HG03571 (cell line): Measurements from ENCODE around the gene ROGDI.
"Not testable (repeated sequence)": the region's sequence is repeated elsewhere in the genome, so short reads cannot be mapped to it uniquely, and the experiment has no call there.

Experiments used
- ATAC-seq: cut with Tn5 transposase; IDR thresholded peaks from one replicate; pipeline ENCODE4 v1.9.1; 2021; ENCODE audit not compliant: unreplicated experiment

Gene ROGDI

GRCh38 chr16:4792951-4793513, 9.4 kb downstream of the ROGDI start:
- no peak for ATAC-seq

DNA sequence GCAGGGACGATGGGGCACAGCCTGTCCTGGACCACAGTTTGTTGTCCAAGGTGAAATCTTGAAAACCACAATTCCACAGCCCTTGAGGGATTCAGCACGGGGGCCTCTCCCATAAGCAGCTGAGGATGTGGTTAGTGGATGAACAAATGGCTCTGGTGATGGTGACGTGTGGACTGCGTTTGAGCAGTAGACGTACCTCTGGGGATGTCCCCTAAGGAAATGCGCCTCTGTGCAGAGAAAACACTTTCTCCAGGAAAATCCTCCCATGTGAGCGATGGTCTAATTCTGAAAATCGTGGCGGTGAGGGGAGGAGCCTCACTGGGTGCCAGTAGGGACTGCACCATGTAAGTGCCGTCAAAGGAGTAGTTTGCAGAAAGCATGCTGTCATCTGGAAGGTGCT, 11.6 kb downstream of the ROGDI start:
- ATAC-seq: no peak

GRCh38 chr16:4790261-4790660, 12.2 kb downstream of the ROGDI start:
- no peak for ATAC-seq

GRCh38 chr16:4788910-4789309, 13.5 kb downstream of the ROGDI start:
- no peak for ATAC-seq

GRCh38 chr16:4788489-4788889, 13.9 kb downstream of the ROGDI start:
- no peak for ATAC-seq

DNA sequence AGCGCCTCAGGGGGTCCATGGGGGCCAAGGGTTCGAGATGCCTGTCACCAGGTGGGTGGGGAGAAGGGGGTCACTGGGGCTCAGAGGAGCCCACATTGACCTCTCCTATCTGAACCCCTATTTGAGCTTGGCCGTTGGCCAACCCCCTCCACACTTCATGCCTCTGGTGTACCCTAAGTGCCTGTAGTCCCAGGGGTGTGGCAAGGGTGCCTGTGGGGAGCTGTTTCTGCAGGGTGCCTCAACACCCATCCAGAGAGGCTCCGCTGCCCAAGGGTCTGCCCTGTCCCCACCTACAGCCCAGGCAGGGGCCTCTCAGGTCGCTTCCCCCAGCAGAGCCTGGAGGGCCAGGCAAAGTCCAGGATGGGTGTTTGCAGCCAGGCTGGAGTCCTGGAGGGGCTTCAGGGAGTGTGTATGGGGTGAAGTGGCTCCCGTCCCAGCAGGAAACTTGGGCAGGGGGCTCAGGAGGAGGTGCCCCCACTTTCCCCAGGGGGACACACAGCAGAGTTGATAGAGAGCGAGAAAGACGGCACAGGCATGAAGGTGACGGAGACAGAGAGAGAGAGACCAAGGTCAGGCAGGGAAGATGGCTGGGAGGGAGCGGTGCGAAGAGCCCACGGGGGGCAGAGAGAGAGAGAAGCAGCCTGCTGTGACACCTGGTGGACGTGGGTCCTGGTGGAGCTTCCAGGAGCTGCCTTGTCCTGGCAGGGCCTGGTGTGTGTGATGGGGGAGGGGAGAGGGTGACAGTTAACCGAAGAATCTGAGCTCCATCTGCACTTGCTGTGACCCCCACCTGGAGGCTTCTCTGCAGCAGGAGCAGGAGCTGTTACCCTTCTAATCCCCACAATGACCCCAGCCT, 14.6 kb downstream of the ROGDI start, which contains the start of gene SEPTIN12:
SEPTIN12 (minus strand) TSS at position 719 of the 856 bp plus-strand sequence; CDS start at position 19, 700 bp downstream.
- ATAC-seq: no peak

DNA sequence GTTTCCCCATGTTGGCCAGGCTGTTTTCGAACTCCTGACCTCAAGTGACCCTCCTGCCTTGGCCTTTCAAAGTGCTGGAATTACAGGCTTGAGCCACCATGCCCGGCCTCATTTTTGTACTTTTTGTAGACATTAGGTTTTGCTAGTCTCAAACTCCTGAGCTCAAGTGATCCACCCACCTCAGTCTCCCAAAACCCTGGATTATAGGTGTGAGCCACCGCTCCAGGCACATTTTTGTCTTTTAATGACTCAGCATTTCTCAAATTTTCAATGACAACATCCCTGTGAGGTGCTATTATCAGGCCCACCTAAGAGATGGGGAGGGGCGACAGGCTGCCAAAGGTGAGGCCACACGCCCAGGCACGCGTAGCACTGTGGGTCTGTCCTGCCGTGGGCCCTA, 15.4 kb downstream of the ROGDI start:
- ATAC-seq: no peak

GRCh38 chr16:4785758-4786433, 16.5 kb downstream of the ROGDI start:
- ATAC-seq: no peak

GRCh38 chr16:4784444-4784987, 17.9 kb downstream of the ROGDI start:
- not testable (repeated sequence) for ATAC-seq

DNA sequence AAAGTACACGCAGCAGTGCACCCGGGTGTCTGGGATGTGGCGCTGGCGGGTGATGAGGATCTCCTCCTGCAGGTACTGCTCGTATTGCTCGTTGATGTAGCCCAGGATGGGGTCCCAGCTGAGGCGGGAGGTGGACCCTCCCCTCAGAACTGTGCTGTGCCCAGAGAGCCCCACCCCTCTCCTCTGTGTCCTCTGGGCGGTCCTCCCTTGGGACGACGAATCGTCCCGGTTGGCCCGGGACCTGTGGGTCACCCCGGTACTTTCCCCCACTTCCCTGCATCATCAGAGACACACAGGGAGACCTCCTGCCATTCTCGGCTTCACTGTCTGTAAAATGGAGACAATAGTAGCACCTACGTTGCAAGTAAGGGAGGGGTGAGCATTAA, 18.5 kb downstream of the ROGDI start:
- no peak for ATAC-seq

DNA sequence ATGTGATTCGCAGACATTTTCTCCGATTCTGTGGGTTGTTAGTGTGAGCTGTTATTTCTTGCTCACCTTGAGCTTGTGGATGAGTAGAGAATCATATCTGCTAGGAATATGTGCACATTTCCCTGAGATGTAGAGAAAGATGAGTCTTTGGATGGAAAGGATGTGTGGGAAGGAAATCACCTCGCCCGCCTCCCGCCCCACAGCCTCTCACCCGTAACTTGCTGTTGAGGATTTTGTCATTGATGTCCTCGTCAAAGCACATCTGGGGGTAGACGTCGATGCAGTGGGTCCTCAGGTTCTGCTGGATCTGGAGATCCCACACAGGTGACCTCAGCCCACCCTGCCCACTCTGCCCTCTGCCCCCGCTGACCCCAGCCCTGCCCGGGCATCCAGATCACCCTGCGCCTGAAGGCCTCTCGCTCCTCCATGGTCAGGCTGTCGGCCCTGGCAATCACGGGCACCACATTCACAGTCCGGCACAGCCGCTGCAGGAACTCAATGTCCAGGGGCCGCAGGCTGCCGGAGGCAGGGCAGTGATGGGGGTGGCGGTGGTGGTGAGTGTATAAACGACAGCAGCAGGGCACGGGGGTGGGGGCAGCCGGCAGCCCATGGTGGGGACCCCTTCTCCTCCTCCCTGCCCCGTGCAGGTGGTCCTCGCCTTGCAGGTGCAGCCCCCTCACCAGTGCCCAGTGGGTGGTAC, 19.0 kb downstream of the ROGDI start:
- ATAC-seq: no peak

GRCh38 chr16:4780235-4780634, 22.2 kb downstream of the ROGDI start:
- ATAC-seq: no peak

DNA sequence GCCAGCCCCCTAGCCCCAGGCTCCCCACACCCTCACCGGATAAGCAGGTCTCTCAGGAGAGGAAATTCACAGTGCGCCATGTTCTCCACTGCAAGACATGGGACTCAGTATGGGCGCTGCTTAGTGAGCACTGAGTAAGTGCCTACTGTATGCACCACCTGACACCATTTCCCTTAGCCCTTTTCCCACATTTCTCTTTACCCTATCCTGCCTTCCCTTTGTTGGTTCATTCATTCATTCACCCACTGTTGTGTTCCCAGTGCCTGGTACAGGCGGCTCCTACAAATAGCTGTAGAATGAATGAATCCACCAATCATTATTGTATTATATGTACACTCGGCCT, 24.4 kb downstream of the ROGDI start:
- ATAC-seq: no peak

- no peak for ATAC-seq
Measured at GRCh38 chr16:4777339-4778049, 24.9 kb downstream of the ROGDI start.

- ATAC-seq: no peak
Measured at GRCh38 chr16:4776141-4776705, 26.2 kb downstream of the ROGDI start.

DNA sequence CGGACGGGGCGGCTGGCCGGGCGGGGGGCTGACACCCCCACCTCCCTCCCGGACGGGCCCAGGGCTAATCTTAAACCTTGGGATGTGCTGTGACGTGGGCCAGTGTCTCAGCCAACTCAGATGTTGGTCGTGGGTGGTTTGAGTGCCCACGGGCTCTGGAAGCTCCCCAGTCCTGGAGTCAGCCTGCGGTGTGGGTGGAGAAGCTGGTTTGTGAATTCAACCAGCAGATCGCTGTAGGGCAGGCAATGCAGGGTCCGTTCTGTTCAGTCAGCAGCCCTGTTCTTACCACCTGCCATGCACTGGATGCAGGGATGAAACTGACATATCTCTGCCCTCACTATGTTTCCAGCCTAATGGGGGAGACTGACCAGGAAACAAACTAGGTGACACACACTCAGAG, 27.4 kb downstream of the ROGDI start:
- ATAC-seq: no peak

GRCh38 chr16:4772351-4772750, 30.1 kb downstream of the ROGDI start:
- ATAC-seq: no peak

- ATAC-seq: no peak
Measured at GRCh38 chr16:4771646-4772045, 30.8 kb downstream of the ROGDI start.

- ATAC-seq: no peak
Measured at GRCh38 chr16:4769306-4769638, 33.2 kb downstream of the ROGDI start.

DNA sequence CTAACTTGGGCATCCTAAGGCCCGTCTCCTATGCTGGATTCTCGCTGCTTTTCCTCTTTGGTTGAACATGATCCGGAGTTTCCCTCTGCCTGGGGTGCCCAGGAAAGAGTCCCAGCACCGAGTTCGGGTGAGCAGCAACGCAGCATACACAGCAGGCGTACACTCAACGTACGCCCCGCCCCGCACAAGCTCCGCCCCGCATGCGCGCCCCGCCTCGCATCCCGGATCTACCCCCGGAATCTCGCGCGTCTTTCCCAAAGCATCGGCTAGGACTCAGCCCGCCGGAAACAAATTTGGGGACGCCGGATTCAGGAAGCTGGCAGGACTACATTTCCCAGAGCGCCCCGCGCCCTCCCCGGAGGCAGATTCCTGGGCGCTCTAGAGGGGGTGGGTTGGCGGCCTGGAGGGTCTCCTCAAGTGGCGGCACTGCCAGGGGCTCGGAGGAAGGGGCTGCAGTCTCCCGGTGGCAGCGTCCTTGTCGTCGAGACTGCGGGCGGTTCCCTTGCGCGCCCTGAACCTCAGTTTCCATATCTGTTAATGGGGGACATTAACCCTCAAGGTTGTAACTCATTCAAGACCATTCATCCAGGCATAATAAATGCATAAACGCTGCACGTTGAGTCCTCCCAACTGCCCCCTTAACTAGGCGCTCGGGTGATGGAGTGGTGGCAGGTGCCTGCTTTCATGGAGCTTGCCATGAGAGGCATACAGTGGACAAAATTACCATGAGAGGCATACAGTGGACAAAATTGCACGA, 33.7 kb downstream of the ROGDI start:
- ATAC-seq: peak; percentile 54
